VCaP (cell line): ENCODE measurements around the gene RAPGEF2.

ENCODE experiments used
- H3K27ac ChIP-seq: fragments of 450-650 bp; 2 replicates; pipeline ENCODE4 v1.5.1; 2017
- TF ChIP-seq, protein P1 (sequence below): fragments of 450-650 bp; conservative IDR thresholded peaks from 2 replicates; pipeline ENCODE4 v1.5.1; 2017; ENCODE audit warnings: mild to moderate bottlenecking, moderate library complexity

Gene RAPGEF2

DNA sequence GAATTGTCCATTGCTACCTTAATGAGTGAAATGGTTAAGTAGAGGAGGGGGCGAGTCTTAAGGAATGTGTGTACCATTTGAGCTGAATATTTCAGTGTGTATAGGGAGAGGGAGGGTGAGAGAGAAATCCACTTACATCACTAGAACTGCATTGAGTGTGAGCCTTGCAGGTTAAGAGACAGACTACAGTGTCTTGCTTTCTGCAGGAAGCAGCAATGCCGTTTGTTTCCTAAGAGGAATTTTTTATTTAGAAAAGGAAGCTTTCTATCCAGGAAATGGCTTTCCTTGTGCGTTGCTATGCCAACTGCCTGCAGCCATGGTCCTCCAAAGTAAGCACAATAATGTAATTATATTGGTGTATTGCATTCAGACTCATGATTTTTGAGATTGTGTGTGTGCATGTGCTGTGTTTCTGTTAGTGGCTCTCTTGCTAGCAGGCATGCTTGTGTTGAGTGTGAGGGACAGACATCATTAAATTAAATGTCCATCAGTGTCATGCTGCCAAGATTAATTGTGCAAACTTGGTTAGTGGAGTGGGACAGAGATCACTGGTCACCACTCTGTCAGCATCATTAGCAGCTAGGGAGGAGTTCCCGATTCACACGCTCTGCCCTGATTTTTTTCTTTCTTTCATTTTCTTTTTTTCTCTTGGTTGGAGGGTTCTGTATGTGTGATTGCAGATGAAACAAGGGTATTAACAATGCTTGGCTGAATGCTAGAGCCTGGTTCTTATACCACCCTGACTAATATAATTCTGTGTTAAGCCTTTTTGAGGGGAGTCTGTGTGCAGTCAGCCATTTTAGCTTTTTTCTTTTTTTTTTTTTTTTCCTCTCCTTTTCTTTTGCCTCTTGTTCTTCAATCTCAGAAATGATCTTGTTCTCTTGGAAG is 164.3 kb downstream of the RAPGEF2 start:
- peak overlapping the region; percentile 13 for H3K27ac ChIP-seq
- TF ChIP-seq, protein P1, sequence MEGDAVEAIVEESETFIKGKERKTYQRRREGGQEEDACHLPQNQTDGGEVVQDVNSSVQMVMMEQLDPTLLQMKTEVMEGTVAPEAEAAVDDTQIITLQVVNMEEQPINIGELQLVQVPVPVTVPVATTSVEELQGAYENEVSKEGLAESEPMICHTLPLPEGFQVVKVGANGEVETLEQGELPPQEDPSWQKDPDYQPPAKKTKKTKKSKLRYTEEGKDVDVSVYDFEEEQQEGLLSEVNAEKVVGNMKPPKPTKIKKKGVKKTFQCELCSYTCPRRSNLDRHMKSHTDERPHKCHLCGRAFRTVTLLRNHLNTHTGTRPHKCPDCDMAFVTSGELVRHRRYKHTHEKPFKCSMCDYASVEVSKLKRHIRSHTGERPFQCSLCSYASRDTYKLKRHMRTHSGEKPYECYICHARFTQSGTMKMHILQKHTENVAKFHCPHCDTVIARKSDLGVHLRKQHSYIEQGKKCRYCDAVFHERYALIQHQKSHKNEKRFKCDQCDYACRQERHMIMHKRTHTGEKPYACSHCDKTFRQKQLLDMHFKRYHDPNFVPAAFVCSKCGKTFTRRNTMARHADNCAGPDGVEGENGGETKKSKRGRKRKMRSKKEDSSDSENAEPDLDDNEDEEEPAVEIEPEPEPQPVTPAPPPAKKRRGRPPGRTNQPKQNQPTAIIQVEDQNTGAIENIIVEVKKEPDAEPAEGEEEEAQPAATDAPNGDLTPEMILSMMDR, result no peak

DNA sequence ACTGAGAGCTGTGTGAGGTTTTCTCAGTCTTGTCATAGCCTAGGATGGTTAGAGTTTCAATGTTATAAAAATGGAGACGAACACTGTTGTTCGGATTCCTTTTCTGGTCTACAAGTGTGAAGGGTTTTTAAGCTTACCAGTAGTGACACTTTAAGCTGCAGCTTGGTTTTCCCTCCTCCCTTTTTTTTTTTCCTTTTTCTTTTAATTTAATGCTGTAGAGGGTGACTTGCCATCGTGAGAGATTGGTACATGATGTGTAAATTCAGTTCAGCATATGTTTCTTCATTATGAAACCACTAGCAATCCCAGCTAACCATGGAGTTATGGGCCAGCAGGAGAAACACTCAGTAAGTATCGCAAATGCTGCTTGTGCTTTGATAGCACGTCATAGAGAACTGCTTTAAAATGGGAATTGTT is 165.0 kb downstream of the RAPGEF2 start:
- TF ChIP-seq, protein P1, result no peak
- H3K27ac ChIP-seq, result peak overlapping the region; percentile 13

DNA sequence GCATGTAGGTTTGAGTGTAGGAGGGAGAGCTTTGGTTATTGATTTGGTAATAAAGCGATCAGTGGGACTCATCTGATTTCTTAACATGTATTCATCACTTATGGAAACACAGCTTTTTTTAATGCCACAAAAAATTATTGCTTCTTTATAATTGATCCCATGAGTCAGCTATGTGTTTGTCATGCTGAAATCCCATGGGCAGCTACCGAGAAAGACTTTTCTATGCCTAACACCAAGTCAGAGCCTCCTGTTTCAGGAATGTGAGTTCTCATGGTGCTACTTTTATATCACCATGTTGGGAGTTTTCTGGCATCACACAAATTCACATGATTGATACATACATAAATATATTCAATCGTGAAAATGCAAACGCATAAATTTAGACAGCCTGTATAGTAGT is 165.7 kb downstream of the RAPGEF2 start:
- TF ChIP-seq, protein P1, result no peak
- H3K27ac ChIP-seq, result no peak overlapping the region

DNA sequence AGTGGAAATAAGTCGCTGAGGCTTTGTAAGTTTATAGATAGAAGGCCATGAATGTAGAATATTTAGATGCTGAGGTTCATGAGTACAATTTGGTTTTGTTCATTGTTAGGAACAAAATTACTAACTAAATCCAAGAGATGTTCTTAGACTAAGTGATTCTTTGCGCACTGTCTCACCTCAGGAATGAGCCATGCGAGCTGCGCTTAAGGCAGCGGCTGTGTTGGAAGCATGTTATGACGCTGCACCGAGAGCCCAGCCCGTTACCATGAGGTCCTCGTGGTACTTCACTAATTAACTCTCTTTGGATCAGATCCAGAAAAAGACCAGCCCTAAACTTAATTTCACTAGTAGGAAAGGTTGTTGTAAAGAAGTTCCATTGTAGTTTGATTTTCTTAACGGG is 166.2 kb downstream of the RAPGEF2 start:
- TF ChIP-seq, protein P1, result no peak
- H3K27ac ChIP-seq, result no peak overlapping the region

DNA sequence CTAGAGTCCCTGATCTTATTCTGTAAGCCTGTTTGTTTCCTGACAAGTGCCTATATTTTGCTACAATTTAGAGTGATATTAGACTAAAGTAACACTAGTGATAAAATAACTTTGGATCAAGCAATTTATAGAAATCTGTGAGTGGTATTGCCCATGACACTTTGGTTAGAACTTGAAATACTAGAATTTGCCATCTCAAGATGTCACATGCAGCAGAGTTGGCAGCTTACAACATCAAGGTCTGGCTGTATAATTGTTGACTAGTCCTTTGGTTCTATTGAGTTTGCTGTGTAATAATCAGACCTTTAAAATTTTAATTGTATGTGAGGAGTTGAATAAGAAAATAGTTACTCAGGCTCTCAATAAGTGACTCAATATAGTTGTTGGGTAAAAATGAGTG is 167.1 kb downstream of the RAPGEF2 start:
- TF ChIP-seq, protein P1, result no peak
- peak overlapping the region; percentile 24; the same call in 1 of the 2 replicates for H3K27ac ChIP-seq

DNA sequence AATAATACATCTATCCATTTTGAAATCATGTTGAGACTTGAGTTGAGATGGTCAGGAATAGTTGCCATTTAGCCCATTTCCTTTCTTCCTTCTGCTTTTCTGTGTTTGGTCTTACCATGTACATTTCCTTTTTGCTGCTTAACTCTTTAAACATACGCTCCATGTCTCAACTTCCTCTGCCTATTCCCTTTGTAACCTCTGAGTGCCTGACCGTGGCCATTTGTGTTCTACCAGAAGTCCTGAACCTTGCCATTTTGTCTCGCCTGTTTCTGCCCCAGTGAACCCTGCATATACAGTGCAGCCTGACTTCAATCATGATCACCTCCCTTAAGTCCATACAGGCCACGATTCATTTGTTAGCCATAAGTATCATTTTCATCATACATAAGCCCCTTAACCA is 169.0 kb downstream of the RAPGEF2 start:
- TF ChIP-seq, protein P1, result no peak
- H3K27ac ChIP-seq, result no peak overlapping the region

DNA sequence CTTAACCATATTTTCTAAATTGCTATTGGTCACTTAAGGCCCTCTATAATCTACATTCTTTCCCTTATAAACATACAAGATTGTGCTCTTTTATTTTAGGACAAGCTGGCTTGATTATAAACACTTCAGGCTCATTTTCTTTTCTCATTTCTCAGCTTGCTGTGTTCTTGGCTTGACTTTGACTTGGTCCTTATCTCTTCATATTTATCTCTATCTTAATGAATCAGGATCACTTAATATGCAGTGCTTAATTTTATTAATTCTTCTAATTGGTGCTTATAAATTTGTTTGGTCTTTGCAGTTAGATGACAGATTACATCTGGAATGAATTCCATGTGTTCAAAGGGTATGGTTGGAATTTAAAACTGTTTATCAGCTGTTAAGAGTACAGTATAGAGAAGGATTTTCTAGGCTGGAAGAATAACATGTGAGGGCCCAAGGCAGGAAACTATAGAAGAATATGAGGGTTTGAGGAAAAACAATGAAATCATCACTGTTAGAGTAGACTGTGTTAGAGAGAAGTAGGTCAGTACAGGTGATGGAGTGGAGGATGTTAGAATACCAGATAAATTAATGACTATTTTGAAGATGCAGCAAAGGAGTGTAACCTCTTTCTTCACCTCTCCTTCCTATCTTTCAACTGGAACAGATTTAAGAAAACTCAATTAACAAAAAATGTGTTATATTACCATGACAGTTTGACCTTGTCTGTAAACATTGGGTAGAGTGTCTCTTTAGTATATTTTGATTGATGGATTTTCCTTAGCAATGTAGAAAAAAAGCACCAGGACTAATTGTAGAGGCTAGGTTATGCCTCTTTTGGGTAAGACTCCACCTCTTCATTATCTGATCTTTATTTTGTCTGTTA is 169.6 kb downstream of the RAPGEF2 start:
- TF ChIP-seq, protein P1, result no peak
- no peak overlapping the region for H3K27ac ChIP-seq
